Measurements from ENCODE around the gene KCNC4.

KCNC4 gene

GRCh38 chr1:110212169-110213142, 2.3 kb downstream of the KCNC4 start:
- no peak for ATAC-seq

- ATAC-seq = no peak
Observed at GRCh38 chr1:110213143-110213540, 3.0 kb downstream of the KCNC4 start.

- ATAC-seq = no peak
Observed at GRCh38 chr1:110214454-110215404, 4.6 kb downstream of the KCNC4 start.

GRCh38 chr1:110215621-110216515, 5.8 kb downstream of the KCNC4 start:
- ATAC-seq = no peak

- ATAC-seq = no peak
Observed at GRCh38 chr1:110216844-110217444, 6.8 kb downstream of the KCNC4 start.

GRCh38 chr1:110218137-110218536, 8.0 kb downstream of the KCNC4 start:
- no peak for ATAC-seq

GRCh38 chr1:110218739-110219138, 8.6 kb downstream of the KCNC4 start:
- no peak for ATAC-seq

GRCh38 chr1:110220324-110220723, 10.2 kb downstream of the KCNC4 start:
- no peak for ATAC-seq

GRCh38 chr1:110221119-110221518, 11.0 kb downstream of the KCNC4 start:
- no peak for ATAC-seq

GRCh38 chr1:110223127-110223526, 13.0 kb downstream of the KCNC4 start:
- no peak for ATAC-seq

GRCh38 chr1:110223581-110223980, 13.5 kb downstream of the KCNC4 start:
- no peak for ATAC-seq

GRCh38 chr1:110224240-110224995, 14.3 kb downstream of the KCNC4 start:
- ATAC-seq = no peak

- ATAC-seq = no peak
Observed at GRCh38 chr1:110225212-110225611, 15.1 kb downstream of the KCNC4 start.

- no peak for ATAC-seq
Observed at GRCh38 chr1:110225756-110226404, 15.8 kb downstream of the KCNC4 start.

GRCh38 chr1:110227774-110228173, 17.7 kb downstream of the KCNC4 start:
- ATAC-seq = no peak

- ATAC-seq = no peak
Observed at GRCh38 chr1:110228381-110228780, 18.3 kb downstream of the KCNC4 start.

GRCh38 chr1:110228869-110229268, 18.8 kb downstream of the KCNC4 start:
- no peak for ATAC-seq

- no peak for ATAC-seq
Observed at GRCh38 chr1:110229348-110230001, 19.4 kb downstream of the KCNC4 start.

GRCh38 chr1:110230381-110231199, 20.5 kb downstream of the KCNC4 start:
- no peak for ATAC-seq

All from activated CD4-positive, CD25-positive, alpha-beta regulatory T cell treated with anti-CD3 and anti-CD28 coated beads, Interleukin-2, amount 50 U/mL, for 24 hours (primary cell).